ENCODE data around the gene ZDHHC8. TPM values are rescaled to one million over a fixed set of nuclear protein-coding genes. Genes with fewer than 3 reads are reported as not detected.

ZDHHC8 gene
- total and polyA plus RNA-seq, 9 donors: 5.1 to 77.4 (median 58.9) TPM

DNA sequence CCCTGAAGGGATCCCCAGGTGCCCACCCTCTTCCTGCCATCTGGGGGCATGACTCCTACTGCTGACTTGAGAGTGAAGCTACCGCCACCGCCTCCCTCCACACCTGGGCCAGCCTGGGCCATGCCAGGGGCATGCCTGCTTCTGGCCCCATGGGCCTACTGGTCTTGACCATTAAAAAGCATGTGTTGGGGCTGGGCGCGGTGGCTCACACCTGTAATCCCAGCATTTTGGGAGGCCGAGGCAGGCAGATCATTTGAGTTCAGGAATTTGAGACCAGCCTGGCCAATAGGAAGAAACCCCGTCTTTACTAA lies 56.9 kb downstream of the ZDHHC8 start:
- Histone ChIP-seq H3K27me3 (no peaks in the 10 kb centered on the region), H3K27ac (no peak overlapping the region), H3K9me3 (no peaks in the 10 kb centered on the region), H3K4me1 (ENCODE audit: insufficient read depth) (no peaks in the 10 kb centered on the region), H3K4me3 (no peak overlapping the region), H3K36me3 (no peaks in the 10 kb centered on the region)
- WGBS, 3 donors: 96 to 98% (median 96%) methylated on average over 6 of the region's 6 CpGs
- intact Hi-C loops (cut with DNase I): no loop called here
- DNase-seq: no peak
- TF ChIP-seq POLR2A (IDR thresholded peaks at IDR 0.05) (no peak), EP300 (IDR thresholded peaks at IDR 0.05) (no peak)
- TF ChIP-seq, protein P1, sequence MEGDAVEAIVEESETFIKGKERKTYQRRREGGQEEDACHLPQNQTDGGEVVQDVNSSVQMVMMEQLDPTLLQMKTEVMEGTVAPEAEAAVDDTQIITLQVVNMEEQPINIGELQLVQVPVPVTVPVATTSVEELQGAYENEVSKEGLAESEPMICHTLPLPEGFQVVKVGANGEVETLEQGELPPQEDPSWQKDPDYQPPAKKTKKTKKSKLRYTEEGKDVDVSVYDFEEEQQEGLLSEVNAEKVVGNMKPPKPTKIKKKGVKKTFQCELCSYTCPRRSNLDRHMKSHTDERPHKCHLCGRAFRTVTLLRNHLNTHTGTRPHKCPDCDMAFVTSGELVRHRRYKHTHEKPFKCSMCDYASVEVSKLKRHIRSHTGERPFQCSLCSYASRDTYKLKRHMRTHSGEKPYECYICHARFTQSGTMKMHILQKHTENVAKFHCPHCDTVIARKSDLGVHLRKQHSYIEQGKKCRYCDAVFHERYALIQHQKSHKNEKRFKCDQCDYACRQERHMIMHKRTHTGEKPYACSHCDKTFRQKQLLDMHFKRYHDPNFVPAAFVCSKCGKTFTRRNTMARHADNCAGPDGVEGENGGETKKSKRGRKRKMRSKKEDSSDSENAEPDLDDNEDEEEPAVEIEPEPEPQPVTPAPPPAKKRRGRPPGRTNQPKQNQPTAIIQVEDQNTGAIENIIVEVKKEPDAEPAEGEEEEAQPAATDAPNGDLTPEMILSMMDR (IDR thresholded peaks at IDR 0.05): no peak

GRCh38 chr22:20191000-20191515 lies 59.5 kb downstream of the ZDHHC8 start:
- intact Hi-C loops (cut with DNase I): loop anchor here in 1 of 4 donors (10.0 kb wide), 1 partner anchor 56 kb away; the partner anchor contains the start of gene ZDHHC8
- no peak overlapping the region for H3K4me3 ChIP-seq
- no peaks in the 10 kb centered on the region for H3K9me3 ChIP-seq
- no peak overlapping the region for H3K27ac ChIP-seq
- DNase-seq: no peak
- WGBS, 3 donors: 72 to 91% (median 82%) methylated on average over 10 of the region's 10 CpGs
- TF ChIP-seq, protein P1 (IDR thresholded peaks at IDR 0.05): no peak
- TF ChIP-seq POLR2A (IDR thresholded peaks at IDR 0.05) (no peak), EP300 (IDR thresholded peaks at IDR 0.05) (no peak)
- H3K36me3 ChIP-seq: no peaks in the 10 kb centered on the region
- no peaks in the 10 kb centered on the region for H3K27me3 ChIP-seq
- no peaks in the 10 kb centered on the region for H3K4me1 ChIP-seq (ENCODE audit: insufficient read depth)

- H3K4me1 ChIP-seq (ENCODE audit: insufficient read depth): peaks cover 5% of the 10 kb centered on the region
- no peak overlapping the region for H3K27ac ChIP-seq
- H3K9me3 ChIP-seq: no peaks in the 10 kb centered on the region
- H3K4me3 ChIP-seq: no peak overlapping the region
- TF ChIP-seq EP300 (IDR thresholded peaks at IDR 0.05) (no peak), POLR2A (IDR thresholded peaks at IDR 0.05) (no peak)
- TF ChIP-seq, protein P1 (IDR thresholded peaks at IDR 0.05): no peak
- 77 to 88% (median 82%) methylated on average over 7 to 8 of the region's 8 CpGs for WGBS, 3 donors
- H3K36me3 ChIP-seq: no peaks in the 10 kb centered on the region
- H3K27me3 ChIP-seq: no peaks in the 10 kb centered on the region
- intact Hi-C loops (cut with DNase I): loop anchor here in 1 of 4 donors (10.0 kb wide), 1 partner anchor 57 kb away; the partner anchor contains the start of gene ZDHHC8
- DNase-seq: no peak
Observed at GRCh38 chr22:20191803-20192202, 60.2 kb downstream of the ZDHHC8 start.

DNA sequence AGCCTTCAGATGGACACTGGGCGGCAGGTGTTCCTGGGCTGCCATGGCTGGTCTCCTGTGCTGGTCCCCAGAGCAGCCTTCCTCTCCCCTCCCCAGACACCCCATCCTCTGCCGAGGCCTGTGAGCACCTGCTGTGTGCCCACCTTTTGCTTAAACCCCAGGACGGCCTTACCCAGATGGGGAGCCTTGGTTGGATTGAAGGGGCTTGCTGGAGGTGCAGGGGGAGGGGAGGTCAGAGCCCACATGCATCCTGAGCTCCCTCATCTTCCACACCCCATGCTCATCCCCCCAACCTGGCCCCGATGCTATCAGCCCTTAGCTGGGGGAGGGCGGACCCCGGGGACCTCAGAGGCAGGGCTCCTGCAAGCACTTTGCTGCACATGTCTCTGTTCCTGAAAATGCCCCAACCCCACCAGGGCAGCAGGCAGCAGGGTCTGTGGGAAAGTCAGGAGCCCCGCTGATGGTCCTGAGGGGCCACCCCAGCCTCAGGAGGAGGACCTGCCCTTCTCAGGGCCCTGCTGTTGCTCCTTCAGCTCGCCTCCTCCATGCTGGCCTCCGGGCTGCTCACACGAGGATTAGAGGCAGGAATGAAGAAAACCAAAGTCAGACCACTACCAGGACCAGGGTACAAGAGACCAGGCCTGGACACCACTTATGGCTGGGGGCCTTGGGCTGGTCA lies 60.8 kb downstream of the ZDHHC8 start:
- Histone ChIP-seq H3K36me3 (no peaks in the 10 kb centered on the region), H3K27me3 (no peaks in the 10 kb centered on the region), H3K9me3 (no peaks in the 10 kb centered on the region), H3K4me3 (no peak overlapping the region), H3K4me1 (ENCODE audit: insufficient read depth) (peaks cover 5% of the 10 kb centered on the region), H3K27ac (no peak overlapping the region)
- intact Hi-C loops (cut with DNase I): loop anchor here in 1 of 4 donors (10.0 kb wide), 1 partner anchor 58 kb away; the partner anchor contains the start of gene ZDHHC8
- no peak for DNase-seq
- TF ChIP-seq, protein P1 (IDR thresholded peaks at IDR 0.05): no peak
- TF ChIP-seq EP300 (IDR thresholded peaks at IDR 0.05) (no peak), POLR2A (IDR thresholded peaks at IDR 0.05) (no peak)
- 75 to 82% (median 78%) methylated on average over 10 of the region's 10 CpGs for WGBS, 3 donors
